Mesenteric fat pad (tissue), 1 donor: ENCODE data around the gene WIF1. TPM values are rescaled to one million over a fixed set of nuclear protein-coding genes. Genes with fewer than 3 reads are reported as not detected.

Source experiments
- DNase-seq: peaks from one replicate; pipeline ENCODE4 v3.0.0-alpha.2; 2020; ENCODE audit warnings: low spot score
- total RNA-seq: library from RNA; stranded (reverse); fragmentation: NEBNext Ultra II Directional; extraction: Animal tissue kit (Norgen Biotek cat#: 25700); gene quantifications from one replicate; pipeline ENCODE4 v1.2.1, GENCODE V29; 2021
- donor health status: DM: yes; HTN: yes; CAD: no.

The WIF1 gene
- total RNA-seq, 1 donor from 2014 or later: 1.8 TPM

DNA sequence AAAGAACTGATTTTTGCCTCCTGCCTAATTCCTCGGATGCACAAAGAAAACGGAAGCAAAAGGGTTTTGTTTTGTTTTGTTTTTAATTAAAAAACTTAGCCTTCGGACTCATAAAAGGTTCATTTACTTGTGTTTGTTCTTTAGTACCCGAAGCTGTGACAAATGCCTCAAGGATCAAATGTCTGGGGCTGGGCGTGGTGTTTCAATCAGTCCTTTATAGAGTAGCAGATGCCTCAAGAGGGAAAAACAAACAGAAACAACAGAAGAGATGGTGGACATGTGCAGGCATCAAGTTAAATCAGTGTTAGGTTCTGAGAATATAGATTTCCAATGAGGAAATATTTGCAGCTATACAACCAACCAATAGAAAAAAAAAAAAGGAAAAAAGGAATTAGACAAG is 1.6 kb upstream of the WIF1 start:
- no peak for DNase-seq

GRCh38 chr12:65121956-65122469 is 908 bp upstream of the WIF1 start:
- no peak for DNase-seq

GRCh38 chr12:65119063-65119462 is 2.0 kb downstream of the WIF1 start:
- DNase-seq: no peak

DNA sequence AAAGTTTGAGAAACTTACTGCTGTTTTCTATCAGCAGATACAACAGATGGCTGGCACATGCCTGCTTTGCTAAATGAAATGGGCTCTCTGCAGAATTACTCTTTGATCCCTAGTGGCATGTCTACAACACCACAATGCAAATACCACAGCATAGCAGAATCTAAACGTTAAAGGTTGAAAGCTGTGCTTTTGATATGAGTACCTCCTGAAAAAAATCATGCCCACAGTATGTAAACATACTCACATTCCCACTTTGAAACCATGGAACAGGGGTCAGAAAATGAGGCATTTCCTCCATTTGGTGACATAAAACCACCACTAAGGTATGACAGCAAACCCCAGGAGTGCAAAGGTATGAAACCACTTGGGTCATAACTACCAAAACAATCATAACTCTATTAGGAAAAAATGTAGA is 7.5 kb downstream of the WIF1 start:
- no peak for DNase-seq

DNA sequence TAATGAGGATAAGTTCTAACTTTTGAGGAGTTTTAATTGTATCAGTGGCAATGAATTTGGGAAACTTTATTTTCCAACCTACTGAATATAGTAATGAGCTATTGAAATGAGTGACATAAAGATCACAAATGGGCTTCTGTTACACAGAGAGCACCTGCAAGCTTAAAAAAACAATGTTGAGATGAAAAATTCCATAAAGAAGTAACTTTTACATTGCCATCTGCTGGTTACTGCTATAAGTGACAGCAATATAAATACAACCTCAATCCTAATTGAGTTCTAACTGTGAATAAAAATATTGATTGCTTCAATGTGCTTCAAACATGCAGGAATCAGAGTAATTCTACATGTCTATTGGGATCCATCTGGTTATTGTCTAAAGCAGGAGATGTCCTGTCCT is 14.2 kb downstream of the WIF1 start:
- DNase-seq: no peak

DNA sequence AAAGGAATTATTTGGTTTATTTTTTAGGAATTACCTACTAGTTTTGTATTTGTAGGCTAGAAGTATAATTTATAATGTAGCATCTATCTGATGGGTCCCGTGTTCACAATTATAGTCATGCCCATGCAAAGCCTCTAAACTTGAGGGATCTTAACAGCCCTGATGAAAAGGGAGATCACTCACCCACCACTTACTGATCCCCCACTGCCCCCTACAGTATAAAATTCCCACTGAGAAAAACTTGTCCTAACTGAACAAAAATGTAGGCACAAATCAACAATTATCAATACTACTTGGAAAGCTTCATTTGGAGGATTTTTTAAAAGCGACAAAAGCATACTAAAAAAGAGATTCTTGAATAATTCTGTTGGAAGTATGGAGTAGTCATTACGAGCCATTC is 21.0 kb downstream of the WIF1 start:
- no peak for DNase-seq

DNA sequence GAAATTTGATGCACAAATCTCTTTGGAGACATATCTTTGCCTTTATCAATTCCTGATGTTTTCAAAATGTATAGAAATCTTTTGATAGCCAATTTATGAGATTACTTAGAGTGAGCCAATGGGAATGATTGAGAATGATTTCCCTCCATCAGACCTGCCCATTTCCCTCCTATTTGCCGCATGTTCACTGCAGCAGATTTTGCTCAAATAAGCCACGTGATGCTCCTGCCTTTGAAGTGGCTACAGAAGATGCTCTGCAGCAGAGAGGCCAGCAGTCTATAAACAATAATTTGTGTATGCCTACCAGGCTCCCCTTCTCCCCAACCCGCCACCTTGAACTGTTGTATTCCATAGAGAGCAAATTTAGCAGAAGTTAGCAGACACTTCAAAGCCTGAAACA is 21.9 kb downstream of the WIF1 start:
- no peak for DNase-seq

DNA sequence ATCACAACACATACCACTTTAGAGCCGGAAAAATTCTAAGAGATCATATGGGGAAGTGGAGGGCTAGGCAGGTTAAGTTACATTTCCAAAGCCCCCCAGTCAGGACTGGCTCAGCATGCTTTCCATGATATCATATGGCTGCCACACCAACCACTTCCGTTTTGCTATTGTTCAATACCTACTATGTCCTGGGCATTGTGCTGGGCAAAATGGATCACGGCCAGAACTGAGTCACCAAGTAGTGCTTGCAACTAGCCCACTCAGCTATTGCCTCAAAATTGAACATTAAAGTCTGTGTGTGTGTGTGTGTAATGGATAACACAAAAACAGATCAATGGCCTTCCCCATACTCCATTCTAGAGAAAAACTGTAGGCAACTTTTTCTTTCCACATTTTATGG is 22.7 kb downstream of the WIF1 start:
- DNase-seq: no peak

GRCh38 chr12:65094722-65095121 is 26.4 kb downstream of the WIF1 start:
- no peak for DNase-seq

- no peak for DNase-seq
These were observed 27.5 kb downstream of the WIF1 start for GRCh38 chr12:65093606-65094005.

DNA sequence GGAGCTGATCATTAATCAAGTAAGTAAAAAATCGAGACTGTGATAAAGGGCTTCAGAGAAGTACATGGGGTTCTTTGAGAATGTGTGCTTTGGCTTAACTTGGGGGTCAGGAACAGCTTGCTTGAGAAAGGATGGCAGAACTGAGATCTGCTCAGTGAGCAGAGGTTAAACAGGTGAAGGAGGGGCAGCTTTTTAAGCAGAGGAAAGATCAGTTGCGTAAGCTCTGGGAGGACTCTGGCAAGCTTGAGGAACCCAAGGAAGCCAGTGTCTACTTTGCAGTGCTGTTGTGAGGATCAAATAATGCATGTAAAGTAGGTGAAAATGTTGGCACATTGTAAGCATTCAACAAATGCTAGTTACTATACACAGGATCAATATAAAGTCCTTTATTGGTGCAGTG is 30.6 kb downstream of the WIF1 start:
- DNase-seq: no peak

DNA sequence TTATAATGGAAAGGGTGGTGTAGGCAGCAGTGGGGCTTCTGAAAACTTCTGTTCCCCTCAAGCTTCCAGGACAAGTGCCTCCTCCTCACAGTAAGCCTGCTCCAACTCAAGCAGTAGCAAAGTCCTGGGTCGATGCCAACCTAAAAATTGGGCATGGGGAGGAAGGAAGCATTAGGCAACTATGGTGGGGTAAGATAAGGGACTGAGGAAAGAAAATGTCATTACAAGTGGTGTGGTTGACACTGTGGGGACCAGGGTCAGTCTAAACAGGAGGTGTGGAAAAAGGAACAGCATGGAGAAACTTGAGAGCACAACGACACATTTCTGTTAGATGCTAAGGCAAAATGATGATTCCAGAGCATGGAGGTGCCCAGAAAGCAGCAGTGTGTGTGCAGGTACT is 34.9 kb downstream of the WIF1 start:
- no peak for DNase-seq

DNA sequence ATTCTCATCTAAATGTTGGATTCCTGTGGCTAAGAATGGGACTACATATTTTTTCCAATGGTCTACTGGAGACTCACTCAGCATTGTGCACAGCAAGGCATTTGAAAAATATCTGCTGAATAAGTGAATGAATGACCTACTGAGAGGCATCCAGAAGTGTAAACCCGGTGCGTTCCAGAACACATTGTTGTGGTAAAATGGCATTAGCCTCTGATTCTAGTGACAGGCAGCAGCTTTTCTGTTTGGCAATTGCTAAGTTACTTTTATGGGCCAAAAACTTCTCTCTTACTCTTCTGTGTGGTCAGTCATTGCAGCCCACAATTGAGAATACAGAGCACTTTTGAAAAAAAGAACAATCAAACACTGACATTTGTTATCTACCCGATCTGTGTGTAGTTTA is 36.5 kb downstream of the WIF1 start:
- DNase-seq: no peak

- DNase-seq: no peak
These were observed 37.5 kb downstream of the WIF1 start for GRCh38 chr12:65083581-65083980.

GRCh38 chr12:65082406-65082805 is 38.7 kb downstream of the WIF1 start:
- no peak for DNase-seq

- DNase-seq: no peak
These were observed 39.6 kb downstream of the WIF1 start for GRCh38 chr12:65081496-65081895.

DNA sequence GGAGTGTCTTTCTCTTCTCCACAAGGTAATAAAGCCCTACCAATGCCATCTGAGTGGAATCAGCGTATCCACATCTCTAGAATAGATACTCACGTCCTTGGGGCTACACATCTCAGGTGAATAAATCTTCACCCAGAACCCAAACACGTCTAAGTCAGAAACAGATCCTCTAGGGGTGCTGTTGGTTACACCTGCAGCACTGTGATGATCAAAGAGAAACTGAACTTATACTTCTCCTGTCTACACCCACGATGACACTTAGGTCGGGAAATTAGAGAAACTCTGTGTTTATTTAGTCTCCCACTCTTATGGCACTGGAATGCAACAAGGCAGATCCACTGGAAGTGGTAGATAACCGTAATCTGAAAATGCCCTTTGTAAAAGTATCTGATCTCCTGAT is 46.2 kb downstream of the WIF1 start:
- no peak for DNase-seq

GRCh38 chr12:65069336-65069735 is 51.8 kb downstream of the WIF1 start:
- no peak for DNase-seq

GRCh38 chr12:65067383-65067782 is 53.7 kb downstream of the WIF1 start:
- no peak for DNase-seq

DNA sequence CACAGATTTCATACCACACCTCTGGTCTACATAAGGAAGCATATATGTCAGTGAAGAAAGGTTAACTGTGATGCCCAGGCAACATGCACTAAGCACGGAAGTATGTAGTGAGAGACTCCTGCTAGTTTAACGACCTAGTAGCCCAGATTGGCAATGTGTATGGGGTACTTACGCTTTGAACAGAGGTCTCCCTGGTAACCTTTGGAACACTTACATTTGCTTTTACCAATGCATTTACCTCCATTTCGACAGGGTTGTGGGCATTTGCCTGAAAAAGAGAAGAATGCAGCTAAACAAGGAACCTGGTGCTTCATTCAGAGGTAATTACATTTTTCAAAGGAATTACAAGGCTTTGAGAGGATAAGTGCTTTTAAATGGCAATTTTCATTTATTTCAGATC is 65.2 kb downstream of the WIF1 start:
- no peak for DNase-seq

DNA sequence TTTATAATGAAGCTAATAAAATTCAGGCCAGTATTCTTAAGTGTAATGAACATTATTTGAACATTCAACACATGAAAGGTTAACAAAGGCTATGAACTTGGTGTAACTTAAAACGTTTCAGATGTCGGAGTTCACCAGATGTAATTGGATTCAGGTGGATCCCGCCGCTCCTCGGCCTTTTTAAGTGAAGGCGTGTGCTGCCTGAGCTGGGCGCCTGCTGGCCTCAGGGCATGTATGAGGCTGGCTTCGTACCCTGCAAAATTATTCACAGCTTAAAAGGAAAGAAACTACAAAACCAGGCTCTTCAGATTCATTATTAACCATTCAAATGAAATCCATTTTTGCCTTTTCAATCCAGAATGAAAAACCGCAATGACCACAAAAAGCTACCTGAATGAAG is 69.9 kb downstream of the WIF1 start:
- DNase-seq: no peak

DNA sequence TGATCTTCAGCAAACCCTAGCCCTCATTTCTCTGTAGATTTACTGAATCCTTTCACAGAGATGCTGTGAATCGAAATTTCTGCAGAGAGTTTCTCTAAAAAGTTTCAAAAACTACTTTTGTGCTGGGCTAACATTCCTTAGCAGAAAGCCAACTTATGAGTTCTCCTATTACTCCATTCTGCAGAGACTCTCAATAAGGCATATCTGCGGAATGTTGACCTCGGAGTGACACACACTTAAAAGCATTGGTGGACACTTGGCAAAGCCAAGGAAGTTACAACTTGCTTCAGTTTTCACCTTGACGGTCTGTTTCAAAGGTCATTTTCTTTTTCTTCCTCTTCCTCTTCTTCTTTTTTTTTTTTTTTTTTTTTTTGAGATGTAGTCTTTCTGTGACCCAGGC is 75.8 kb downstream of the WIF1 start:
- DNase-seq: no peak

DNA sequence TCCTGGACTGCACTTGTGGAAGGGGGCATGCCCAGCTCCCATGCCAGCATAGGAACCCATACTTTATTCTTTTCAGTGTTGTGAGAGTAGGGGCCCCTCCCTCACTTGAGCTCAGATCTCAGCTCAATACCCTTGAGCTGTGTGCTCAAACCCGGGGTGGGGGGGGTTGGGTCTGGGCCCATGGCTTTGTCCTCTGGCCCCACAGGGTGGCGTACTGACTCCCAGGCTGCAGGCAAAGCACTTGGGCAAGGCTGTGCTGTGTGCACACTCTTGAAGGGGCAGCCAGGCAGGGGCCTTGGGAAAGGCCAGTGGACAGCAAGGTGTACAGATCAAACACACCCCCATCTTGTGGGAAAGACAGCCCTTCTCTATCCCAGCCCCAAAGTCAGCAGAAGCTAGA is 81.8 kb downstream of the WIF1 start:
- DNase-seq: no peak

DNA sequence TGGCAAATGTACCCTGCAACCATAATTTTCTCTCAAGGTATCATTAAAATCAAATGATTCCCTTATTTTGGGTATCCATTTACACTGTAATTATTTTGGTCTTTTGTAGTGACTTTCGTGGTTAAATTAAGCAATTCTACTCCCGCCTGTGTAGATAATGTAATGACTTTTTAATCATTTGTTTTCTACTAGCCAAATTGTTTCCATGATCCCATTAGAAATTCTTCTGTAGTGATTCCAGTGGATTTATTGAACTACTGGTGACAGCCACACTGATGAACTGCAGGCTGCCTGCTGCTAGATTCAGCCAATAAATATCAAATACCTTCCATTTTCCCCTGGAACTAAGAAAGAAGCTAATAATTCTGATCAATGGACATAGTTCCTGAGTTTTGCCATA is 96.0 kb downstream of the WIF1 start:
- no peak for DNase-seq
